ENCODE measurements around the gene MAPK8.
"Not testable (repeated sequence)": the region's sequence is repeated elsewhere in the genome, so short reads cannot be mapped to it uniquely, and the experiment has no call there.

MAPK8 gene

DNA sequence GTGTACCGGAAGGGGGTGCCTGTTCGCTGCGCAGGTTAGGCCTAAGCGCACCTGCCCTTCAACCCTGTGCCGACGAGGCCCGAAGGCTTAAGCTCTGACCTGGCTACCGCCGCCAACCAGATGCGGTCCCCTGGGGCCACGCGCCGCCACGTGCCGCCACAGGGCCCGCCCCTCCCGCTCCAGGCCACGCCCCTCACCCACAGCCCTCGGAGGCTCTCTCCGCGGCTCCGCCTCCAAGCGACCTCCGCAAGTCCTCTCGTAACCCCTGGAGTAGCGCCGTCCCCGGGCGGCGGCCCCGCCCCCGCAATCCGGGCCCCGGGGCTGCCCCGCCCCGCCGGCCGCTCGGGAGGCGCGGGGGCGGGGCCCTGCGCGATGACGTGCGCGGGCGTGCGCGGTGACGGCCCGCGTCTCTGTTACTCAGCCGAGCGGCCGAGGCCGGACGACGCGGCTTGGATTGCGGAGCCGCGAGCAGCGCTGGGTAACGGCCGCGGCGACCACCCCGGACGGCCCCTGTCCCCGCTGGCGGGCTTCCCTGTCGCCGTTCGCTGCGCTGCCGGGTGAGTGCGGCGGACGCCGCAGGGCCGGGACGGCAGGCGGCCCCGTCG, at the start of gene MAPK8:
MAPK8 (plus strand) TSS at position 413 of the 605 bp plus-strand sequence. CDS start 94,984 bp downstream, outside the sequence.
- DNase-seq (ENCODE audit: low read depth in 2 of 2), result peak; percentile 67 to 72

- DNase-seq (ENCODE audit: low read depth in 2 of 2), result peak; percentile 4 to 9
Measured at GRCh38 chr10:48257407-48257961, 49.0 kb upstream of the MAPK8 start.

DNA sequence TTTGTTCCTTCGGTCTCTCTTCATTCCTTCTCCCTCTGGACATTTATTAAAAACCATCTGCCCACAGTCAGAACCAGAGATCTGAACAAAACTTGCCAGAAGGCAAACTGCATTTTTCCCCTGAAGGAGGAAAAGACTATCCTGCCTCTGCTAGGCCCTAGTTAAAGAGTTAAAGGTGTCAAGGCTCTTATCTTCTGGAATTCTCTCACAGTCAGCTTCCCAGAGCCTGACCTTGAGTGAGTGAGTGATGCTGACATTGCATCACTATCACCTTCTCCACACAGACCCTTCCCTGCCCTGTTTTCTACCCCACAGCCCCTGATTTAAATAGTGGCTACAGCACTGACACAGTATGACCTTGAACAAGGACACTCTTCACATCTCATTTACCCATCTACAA, 48.4 kb upstream of the MAPK8 start:
- DNase-seq (ENCODE audit: low read depth in 2 of 2), result no peak

GRCh38 chr10:48266528-48266927, 39.9 kb upstream of the MAPK8 start:
- DNase-seq (ENCODE audit: low read depth in 2 of 2), result no peak

DNA sequence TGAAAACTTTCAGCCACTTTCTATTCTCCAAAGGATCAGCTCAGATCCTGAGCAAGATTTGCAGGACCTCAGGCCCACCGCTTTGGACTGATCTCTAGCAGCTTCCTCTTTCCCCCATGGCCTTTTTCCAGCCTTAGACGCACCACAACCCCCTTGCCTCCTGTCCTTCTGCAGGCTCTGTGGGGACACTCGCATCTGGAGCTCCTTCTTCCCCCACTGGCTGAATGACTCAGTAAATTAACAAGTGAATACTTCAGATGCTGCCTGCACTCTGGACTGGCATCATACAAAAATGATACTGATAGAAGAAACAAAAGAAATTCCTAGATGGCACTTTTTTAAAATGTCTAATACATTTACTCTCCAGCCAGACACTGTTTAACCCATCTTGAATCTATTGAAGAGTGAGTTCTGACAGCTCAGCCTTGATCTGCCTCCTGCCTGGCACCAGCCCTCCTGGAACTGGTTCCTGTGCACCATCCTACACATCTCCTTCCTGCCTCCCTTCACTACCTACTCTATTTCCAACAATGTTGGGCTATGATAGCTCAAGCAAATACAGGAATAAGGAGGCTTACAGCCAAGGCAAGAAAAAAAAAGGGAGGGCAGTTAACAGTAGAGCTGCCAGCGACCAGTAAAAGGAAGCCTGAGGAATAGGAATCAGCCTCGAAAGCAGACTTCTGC, 35.3 kb upstream of the MAPK8 start:
- no peak for DNase-seq (ENCODE audit: low read depth in 2 of 2)

DNA sequence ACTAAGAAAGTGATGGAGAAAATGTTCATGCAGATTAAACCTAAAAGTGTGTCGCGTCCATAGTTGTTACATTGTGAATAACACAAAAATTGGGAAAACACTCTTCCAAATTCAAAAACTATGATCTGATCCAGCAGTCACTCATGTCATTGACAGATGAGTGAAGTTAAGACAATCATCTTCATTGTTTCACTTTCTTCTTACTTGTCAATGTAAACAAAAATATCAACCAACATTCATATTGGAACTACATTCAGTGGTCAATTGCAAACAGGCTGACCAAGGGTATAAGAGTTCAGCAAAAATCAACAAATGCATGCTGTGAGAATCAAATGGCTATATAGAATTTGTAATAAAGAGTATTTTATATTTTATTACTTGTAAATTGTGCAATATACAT, 33.8 kb upstream of the MAPK8 start:
- no peak for DNase-seq (ENCODE audit: low read depth in 2 of 2)

DNA sequence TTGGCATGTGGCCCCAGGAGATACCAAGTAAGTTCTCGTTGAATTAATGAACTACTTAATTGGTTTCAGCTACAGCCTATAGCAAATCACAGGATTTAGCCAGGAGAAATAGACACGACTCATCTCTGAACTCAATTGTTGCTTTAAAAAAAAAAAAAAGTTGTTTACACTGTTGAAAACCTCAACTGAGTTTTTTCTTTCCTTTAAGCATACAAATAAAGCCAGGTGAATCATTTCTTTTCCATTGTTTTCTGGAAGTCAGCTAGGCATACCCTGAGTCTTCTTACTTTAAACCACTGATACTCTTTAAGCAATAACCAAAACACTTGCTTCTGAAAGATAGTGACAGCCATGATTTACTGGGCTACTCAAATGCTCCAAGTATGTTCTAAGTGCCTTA, 32.7 kb upstream of the MAPK8 start:
- DNase-seq (ENCODE audit: low read depth in 2 of 2), result no peak

DNA sequence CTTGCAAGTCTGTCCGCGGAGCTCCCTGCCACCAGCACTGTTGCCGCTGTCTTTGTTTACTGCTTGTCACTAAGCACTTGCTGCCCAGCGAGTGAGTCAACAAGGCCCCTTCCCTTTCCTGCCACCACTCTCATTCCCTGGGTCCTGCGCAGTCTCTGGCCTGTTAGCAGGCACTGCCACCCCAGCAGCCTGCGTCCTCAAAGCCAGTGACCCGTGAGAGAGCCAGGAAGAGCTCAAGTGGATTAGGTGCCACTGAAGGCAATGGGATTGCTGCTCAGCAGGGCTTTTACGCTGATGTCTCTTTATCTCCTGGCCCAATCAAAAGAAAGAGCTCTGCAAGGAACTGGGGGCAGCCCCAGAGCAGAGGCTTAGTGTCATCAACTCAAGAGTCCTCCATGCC, 31.8 kb upstream of the MAPK8 start, which contains the start of gene FRMPD2:
FRMPD2 (minus strand) TSS at position 61 of the 400 bp plus-strand sequence. CDS start 129 bp downstream, outside the sequence.
- no peak for DNase-seq (ENCODE audit: low read depth in 2 of 2)

DNA sequence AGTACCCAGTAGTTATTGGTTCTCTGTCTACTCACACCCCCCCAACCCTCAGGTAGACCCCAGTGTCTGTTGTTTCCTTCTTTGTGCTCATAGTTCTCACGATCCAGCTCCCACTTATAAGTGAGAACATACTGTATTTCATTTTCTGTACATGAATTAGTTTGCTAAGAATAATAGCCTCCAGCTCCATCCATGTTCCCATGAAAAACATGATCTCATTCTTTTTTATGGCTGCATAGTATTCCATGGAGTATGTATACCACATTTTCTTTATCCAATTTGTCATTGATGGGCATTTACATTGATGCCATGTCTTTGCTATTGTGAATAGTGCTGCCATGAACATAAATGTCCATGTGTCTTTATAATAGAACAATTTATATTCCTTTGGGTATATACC, 29.4 kb upstream of the MAPK8 start:
- DNase-seq (ENCODE audit: low read depth in 2 of 2), result no peak

DNA sequence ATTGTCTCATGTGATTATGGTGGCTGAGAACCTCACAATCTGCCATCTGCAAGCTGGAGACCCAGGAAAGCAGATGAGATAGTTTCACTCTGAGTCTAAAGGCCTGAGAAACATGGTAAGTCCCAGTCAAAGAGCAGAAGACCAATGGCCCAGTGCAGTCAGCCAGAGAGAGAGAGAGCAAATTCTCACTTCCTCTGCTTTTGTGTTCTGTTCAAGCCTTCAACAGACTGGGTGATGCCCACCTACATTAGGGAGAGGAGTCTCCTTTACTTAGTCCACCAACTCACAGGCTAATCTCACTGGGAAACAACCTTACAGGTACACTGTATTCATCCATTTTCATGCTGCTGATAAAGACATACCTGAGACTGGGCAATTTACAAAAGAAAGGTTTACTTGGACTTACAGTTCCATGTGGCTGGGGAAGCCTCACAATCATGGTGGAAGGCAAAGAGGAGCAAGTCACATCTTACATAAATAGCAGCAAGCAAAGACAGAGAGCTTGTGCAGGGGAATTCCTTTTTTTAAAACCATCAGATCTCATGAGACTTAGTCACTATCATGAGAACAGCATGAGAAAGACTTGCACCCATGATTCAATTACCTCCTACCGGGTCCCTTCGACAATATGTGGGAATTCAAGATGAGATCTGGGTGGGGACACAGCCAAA, 27.3 kb upstream of the MAPK8 start:
- DNase-seq (ENCODE audit: low read depth in 2 of 2), result no peak

DNA sequence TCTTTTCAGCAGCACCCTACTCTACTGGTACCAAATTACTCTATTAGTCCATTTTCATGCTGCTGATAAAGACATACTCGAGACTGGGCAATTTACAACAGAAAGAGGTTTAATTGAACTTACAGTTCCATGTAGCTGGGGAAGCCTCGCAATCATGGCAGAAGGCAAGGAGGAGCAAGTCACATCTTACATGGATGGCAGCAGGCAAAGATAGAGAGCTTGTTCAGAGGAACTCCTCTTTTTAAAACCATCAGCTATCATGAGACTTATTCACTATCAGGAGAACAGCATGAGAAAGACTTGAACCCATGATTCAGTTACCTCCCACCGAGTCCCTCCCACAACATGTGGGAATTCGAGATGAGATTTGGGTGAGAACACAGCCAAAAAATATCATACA, 24.8 kb upstream of the MAPK8 start:
- DNase-seq (ENCODE audit: low read depth in 2 of 2), result not testable (repeated sequence)

DNA sequence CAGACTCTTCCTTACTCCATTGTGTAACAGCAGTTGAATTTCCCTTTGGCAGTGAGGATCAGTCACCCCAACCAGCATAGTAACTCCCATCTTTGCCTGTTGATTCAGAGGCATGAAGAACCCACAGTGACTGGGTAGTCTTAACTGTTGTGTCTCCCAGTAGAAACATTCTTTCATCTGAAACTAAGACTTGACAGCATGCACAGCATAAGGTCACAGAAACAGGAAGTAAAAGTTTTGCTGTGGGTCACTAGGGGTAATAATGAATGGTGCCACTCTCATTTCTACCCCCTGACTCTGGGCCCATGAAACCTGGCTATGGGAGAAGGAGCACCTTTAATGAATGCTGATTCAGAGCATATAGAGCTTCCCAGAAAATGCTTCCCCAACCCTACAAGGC, 23.6 kb upstream of the MAPK8 start:
- no peak for DNase-seq (ENCODE audit: low read depth in 2 of 2)

DNA sequence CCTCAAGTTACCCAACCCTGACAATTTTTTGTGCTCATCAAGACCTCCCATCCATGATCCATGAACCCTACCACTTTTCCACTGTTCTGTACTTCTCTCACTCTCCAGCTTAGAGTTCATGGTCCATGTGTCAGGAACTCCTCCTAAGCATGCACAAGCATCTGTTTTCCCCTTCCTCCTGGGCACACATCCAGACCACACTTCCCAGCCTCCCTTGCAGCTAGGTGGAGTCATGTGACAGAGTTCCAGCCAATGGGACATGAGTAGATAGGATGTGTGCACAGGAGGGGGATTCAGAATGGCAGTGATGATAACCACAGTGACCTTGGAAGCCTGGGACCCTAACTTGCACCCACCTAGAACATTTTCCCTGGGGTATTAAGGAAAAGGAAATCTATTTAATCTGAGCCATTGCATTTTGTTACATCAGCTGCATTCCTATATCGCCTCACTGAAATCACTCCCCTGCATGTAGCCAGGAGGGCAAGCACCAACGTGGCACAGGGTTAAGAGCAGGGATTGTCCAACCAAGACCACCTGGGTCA, 22.4 kb upstream of the MAPK8 start:
- DNase-seq (ENCODE audit: low read depth in 2 of 2), result no peak

DNA sequence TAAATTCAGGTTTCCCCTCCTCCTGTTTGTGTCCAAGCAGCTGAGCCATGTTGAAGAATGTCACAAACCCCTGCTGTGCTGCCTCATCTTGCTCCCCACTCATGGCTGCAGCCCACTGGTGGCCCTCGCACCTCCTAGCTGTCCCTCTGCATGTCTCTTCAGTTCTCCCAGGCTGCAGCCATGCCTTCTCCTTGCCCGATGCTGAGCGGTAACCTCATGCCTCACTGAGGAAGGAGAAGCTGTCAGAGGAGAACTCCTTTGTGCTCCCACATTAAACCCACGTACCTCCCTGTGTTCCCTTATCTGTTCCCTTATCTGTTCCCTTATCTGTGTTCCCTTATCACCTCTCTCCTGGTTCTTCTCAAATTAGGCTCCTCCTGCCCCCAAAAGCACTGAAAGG, 21.7 kb upstream of the MAPK8 start:
- no peak for DNase-seq (ENCODE audit: low read depth in 2 of 2)

DNA sequence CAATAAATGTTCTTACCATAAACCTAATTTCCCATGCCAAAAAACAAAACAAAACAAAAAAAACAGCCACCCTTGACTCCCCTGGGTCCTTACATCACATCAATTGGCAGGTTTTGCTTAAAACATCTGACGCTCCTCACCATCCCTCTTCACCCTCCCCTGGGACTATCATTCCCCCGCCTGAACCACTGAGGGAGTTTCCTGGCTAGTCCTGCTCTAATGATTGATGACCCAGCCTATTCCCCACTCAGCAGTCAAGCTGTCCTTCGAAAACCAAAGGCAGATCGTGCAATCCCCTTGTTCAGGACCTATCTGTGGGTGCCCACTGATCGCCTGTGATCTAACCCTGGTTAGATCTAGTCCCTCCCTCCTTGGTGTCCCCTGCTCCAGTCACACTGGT, 20.8 kb upstream of the MAPK8 start:
- no peak for DNase-seq (ENCODE audit: low read depth in 2 of 2)

DNA sequence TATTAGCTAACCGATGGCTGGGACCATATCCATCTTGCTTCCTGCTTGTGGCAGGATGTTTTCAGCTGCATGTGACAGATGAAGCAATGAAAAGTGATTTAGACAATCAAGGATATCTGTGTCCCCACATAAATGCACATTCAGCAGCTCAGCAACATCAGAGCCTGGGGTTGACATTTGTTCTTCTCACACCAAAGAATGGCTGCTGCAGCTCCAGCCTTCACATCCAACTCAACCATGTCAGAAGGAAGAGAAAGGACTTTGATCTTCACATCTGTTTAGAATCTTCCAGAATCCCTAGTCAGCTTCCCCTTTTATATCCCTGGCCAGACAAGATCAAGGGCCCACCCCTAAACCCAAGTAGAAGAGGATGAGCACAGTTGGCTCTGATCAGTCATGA, 20.1 kb upstream of the MAPK8 start:
- no peak for DNase-seq (ENCODE audit: low read depth in 2 of 2)

- DNase-seq (ENCODE audit: low read depth in 2 of 2), result no peak
Measured at GRCh38 chr10:48287417-48288391, 18.8 kb upstream of the MAPK8 start.

GRCh38 chr10:48288661-48289060, 17.8 kb upstream of the MAPK8 start:
- DNase-seq (ENCODE audit: low read depth in 2 of 2), result no peak

DNA sequence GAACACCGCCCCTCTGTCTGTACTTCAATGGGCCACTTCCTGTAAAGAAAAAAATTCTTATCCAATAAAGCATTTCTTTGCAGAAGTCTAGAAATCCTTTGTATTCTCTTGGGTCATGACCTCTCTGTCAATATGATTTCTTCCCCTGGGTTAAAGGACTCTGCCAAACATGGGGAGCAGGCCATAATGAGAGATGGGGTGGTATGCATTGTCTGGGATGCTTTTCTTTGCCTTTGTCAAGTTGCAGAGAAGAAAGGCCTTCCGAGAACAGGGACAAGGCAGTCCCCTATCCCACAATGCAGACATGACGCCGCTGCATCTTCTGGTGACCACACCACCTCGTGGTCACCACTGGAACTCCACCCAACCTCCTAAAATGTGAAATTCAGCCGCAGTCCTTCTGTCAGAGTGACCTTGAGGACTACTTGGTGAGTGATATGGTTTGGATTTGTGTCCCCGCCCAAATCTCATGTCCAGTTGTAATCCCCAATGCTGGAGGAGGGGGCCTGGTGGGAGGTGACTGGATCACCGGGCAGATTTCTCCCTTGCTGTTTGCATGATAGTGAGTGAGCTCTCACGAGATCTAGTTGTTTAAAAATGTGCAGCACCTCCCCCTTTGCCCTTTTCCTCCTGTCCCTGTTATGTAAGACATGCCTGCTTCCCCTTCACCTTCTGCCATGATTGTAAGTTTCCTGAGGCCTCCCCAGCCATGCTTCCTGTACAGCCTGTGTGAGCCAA, 16.8 kb upstream of the MAPK8 start:
- no peak for DNase-seq (ENCODE audit: low read depth in 2 of 2)

GRCh38 chr10:48290286-48290685, 16.2 kb upstream of the MAPK8 start:
- DNase-seq (ENCODE audit: low read depth in 2 of 2), result no peak

DNA sequence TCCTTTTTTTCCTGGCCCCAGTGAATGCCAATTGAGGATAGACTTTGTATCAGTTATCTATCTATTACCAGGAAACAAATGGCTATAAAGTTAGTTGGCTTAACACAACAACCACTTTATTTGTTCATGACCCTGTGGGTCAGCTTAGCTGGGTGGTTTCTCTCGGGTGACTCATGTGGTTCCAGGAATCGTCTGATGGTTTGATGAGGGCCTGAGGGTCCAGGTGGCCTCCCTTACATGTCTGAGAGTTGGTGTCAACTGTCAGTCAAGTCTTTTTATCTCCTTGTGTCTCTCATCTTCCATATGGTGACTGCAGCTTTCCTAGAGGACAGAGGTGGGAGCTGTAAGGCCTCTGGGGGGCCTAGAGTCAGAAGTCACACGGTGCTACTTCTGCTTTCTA, 15.3 kb upstream of the MAPK8 start:
- no peak for DNase-seq (ENCODE audit: low read depth in 2 of 2)

Data from fibroblast of skin of left quadriceps (primary cell).